ENCODE results near the gene SAMD1. TPM values are rescaled to one million over a fixed set of nuclear protein-coding genes. Genes with fewer than 3 reads are reported as not detected.

The SAMD1 gene
- polyA plus RNA-seq, 1 experiment: 5.1 TPM

DNA sequence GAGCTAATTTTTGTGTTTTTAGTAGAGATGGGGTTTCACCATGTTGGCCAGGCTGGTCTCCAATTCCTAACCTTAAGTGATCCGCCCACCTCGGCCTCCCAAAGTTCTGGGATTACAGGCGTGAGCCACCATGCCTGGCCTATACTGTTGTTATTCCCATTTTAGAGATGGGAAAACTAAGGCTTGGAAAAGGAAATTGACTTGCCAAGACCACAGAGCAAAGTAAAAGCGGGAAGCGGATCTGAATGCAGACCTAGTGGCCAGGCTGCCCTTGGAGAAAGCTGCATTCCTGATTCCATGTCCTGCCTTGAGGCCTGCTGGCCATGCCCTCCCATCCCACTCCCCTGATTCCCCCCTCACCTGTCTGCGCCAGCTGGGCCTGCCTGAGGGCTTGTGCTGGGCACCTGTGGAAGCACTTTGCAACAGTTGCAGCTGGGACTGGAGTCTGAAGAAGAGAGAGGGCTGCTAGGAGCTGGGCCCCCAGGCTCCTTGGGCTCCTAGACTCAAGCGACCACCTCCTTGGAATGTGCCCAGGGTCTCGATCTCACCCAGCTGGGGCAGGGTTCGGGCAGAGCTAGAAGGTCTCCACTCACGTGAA, 34.4 kb downstream of the SAMD1 start:
- no peak overlapping the region for H3K27ac ChIP-seq (ENCODE audit: low read depth, low read length)
- peaks cover 14% of the 10 kb centered on the region for H3K27me3 ChIP-seq (ENCODE audit: control insufficient read depth, insufficient read depth, low read length)
- H3K9me3 ChIP-seq (ENCODE audit: control insufficient read depth, insufficient read depth, low read length): peaks cover 6% of the 10 kb centered on the region
- ChIA-PET POLR2A (interaction anchor here (0.5 kb wide), 1 partner anchor 9 kb away, joined by 3 read pairs; no protein-coding TSS in a partner anchor), CTCF (interaction anchor here (1.3 kb wide), 1 partner anchor 16 kb away, joined by 3 read pairs; no protein-coding TSS in a partner anchor)
- TF ChIP-seq CTCF (IDR thresholded peaks at IDR 0.05; ENCODE audit: low read depth, low read length): no peak
- no peak overlapping the region for H3K4me3 ChIP-seq (ENCODE audit: low read depth, low read length)
- no peak for DNase-seq (ENCODE audit: low read depth, low spot score)

GRCh38 chr19:14055396-14055795, 35.2 kb downstream of the SAMD1 start:
- H3K27ac ChIP-seq (ENCODE audit: low read depth, low read length): no peak overlapping the region
- H3K9me3 ChIP-seq (ENCODE audit: control insufficient read depth, insufficient read depth, low read length): peaks cover 6% of the 10 kb centered on the region
- TF ChIP-seq CTCF (IDR thresholded peaks at IDR 0.05; ENCODE audit: low read depth, low read length): no peak
- ChIA-PET CTCF (interaction anchor here (1.3 kb wide), 1 partner anchor 16 kb away, joined by 3 read pairs; no protein-coding TSS in a partner anchor), POLR2A (no interaction called here)
- DNase-seq (ENCODE audit: low read depth, low spot score): no peak
- H3K27me3 ChIP-seq (ENCODE audit: control insufficient read depth, insufficient read depth, low read length): peaks cover 14% of the 10 kb centered on the region
- H3K4me3 ChIP-seq (ENCODE audit: low read depth, low read length): no peak overlapping the region

DNA sequence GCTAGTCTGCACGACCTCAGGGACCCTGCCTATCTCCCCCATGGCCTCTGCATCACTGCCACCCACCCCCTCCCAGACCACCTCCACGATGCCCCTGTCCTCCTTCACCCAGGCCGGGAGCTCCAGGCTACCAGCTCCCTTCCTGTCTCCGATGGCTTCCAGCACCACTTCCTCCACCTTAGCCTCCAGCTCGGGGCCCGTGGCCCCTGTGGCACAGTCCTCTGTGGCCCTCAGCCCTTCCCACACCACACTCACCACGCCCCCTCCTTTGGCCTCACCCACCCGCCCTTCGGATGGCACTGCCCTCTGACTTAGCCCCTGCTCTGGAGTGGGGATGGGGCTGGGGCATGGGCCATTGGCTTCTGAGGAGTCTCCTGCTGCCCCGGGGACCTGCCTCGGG, 35.8 kb downstream of the SAMD1 start:
- DNase-seq (ENCODE audit: low read depth, low spot score): no peak
- no peak for TF ChIP-seq CTCF (IDR thresholded peaks at IDR 0.05; ENCODE audit: low read depth, low read length)
- Histone ChIP-seq H3K27me3 (ENCODE audit: control insufficient read depth, insufficient read depth, low read length) (peaks cover 11% of the 10 kb centered on the region), H3K4me3 (ENCODE audit: low read depth, low read length) (no peak overlapping the region), H3K27ac (ENCODE audit: low read depth, low read length) (no peak overlapping the region), H3K9me3 (ENCODE audit: control insufficient read depth, insufficient read depth, low read length) (peaks cover 6% of the 10 kb centered on the region)
- ChIA-PET POLR2A (interaction anchor here (0.5 to 0.6 kb wide), 2 partner anchors 23 to 98 kb away, joined by 3 to 4 read pairs; partner anchors contain the start of gene IL27RA), CTCF (interaction anchor here (1.2 kb wide), 1 partner anchor 23 kb away, joined by 4 read pairs; the partner anchor contains the start of gene IL27RA)

DNA sequence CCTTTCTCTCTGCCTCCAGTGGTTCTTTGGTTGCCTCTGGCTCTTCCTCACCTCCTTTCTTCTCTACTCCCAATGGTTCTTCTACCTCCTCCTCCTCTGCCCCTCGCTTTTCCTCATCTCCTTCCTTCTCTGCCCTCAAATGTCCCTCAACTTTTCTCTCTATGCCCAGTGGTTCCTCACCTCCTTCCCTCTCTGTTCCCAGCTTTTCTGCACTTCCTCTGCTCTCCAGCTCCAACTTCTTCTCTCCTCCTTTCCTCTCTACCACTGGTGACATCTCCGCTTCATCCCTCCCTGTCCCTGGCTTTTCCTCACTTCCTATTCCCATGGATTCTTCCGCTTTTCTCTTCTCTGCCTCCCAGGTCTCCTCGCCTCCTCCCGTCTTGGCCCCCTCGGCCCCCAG, 36.5 kb downstream of the SAMD1 start:
- Histone ChIP-seq H3K9me3 (ENCODE audit: control insufficient read depth, insufficient read depth, low read length) (peaks cover 6% of the 10 kb centered on the region), H3K27ac (ENCODE audit: low read depth, low read length) (no peak overlapping the region), H3K27me3 (ENCODE audit: control insufficient read depth, insufficient read depth, low read length) (peaks cover 5% of the 10 kb centered on the region), H3K4me3 (ENCODE audit: low read depth, low read length) (no peak overlapping the region)
- CTCF ChIA-PET: interaction anchor here (1.0 to 1.2 kb wide), 2 partner anchors 21 to 22 kb away, joined by 3 to 4 read pairs; partner anchors contain the start of gene IL27RA
- POLR2A ChIA-PET: interaction anchor here (0.5 kb wide), 1 partner anchor 99 kb away, joined by 4 read pairs; no protein-coding TSS in a partner anchor
- no peak for TF ChIP-seq CTCF (IDR thresholded peaks at IDR 0.05; ENCODE audit: low read depth, low read length)
- DNase-seq (ENCODE audit: low read depth, low spot score): no peak

DNA sequence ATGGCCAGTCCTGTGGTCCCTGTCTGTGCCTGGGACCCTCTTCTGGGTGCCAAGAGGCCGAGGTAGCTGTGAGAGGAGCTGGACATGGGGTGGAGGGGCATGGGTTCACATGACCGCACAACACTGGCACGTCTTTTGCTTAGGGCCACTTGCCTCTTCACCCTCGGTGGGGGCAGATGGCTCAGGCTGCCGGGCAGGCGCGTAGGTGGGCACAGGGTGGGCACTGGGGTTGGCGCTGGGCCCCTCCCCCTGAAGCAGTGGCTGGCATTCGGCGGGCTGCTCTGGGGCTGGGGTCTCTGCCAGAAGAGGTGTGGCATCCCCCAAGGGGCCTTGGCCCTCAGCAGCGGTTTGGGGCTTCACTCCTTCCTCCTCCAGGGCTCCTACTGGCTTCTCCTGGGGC, 37.1 kb downstream of the SAMD1 start:
- Histone ChIP-seq H3K9me3 (ENCODE audit: control insufficient read depth, insufficient read depth, low read length) (peaks cover 8% of the 10 kb centered on the region), H3K27ac (ENCODE audit: low read depth, low read length) (no peak overlapping the region), H3K4me3 (ENCODE audit: low read depth, low read length) (no peak overlapping the region), H3K27me3 (ENCODE audit: control insufficient read depth, insufficient read depth, low read length) (peaks cover 4% of the 10 kb centered on the region)
- no peak for DNase-seq (ENCODE audit: low read depth, low spot score)
- POLR2A ChIA-PET: no interaction called here
- CTCF ChIA-PET: interaction anchor here (0.9 to 1.2 kb wide), 6 partner anchors 8 to 62 kb away, joined by 3 to 4 read pairs (median 3); partner anchors contain the start of genes IL27RA and PALM3
- TF ChIP-seq CTCF (IDR thresholded peaks at IDR 0.05; ENCODE audit: low read depth, low read length): no peak
